Activated naive CD4-positive, alpha-beta T cell treated with anti-CD3 and anti-CD28 coated beads, Interleukin-2, amount 50 U/mL, for 16 hours (primary cell): ENCODE results near the gene AHDC1.
"Not testable (repeated sequence)": the region's sequence is repeated elsewhere in the genome, so short reads cannot be mapped to it uniquely, and the experiment has no call there.

Source experiments
- DNase-seq: peaks from one replicate; pipeline ENCODE4 v3.0.0-alpha.2; 2020

Gene AHDC1, protein sequence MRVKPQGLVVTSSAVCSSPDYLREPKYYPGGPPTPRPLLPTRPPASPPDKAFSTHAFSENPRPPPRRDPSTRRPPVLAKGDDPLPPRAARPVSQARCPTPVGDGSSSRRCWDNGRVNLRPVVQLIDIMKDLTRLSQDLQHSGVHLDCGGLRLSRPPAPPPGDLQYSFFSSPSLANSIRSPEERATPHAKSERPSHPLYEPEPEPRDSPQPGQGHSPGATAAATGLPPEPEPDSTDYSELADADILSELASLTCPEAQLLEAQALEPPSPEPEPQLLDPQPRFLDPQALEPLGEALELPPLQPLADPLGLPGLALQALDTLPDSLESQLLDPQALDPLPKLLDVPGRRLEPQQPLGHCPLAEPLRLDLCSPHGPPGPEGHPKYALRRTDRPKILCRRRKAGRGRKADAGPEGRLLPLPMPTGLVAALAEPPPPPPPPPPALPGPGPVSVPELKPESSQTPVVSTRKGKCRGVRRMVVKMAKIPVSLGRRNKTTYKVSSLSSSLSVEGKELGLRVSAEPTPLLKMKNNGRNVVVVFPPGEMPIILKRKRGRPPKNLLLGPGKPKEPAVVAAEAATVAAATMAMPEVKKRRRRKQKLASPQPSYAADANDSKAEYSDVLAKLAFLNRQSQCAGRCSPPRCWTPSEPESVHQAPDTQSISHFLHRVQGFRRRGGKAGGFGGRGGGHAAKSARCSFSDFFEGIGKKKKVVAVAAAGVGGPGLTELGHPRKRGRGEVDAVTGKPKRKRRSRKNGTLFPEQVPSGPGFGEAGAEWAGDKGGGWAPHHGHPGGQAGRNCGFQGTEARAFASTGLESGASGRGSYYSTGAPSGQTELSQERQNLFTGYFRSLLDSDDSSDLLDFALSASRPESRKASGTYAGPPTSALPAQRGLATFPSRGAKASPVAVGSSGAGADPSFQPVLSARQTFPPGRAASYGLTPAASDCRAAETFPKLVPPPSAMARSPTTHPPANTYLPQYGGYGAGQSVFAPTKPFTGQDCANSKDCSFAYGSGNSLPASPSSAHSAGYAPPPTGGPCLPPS (N-terminal part only)

DNA sequence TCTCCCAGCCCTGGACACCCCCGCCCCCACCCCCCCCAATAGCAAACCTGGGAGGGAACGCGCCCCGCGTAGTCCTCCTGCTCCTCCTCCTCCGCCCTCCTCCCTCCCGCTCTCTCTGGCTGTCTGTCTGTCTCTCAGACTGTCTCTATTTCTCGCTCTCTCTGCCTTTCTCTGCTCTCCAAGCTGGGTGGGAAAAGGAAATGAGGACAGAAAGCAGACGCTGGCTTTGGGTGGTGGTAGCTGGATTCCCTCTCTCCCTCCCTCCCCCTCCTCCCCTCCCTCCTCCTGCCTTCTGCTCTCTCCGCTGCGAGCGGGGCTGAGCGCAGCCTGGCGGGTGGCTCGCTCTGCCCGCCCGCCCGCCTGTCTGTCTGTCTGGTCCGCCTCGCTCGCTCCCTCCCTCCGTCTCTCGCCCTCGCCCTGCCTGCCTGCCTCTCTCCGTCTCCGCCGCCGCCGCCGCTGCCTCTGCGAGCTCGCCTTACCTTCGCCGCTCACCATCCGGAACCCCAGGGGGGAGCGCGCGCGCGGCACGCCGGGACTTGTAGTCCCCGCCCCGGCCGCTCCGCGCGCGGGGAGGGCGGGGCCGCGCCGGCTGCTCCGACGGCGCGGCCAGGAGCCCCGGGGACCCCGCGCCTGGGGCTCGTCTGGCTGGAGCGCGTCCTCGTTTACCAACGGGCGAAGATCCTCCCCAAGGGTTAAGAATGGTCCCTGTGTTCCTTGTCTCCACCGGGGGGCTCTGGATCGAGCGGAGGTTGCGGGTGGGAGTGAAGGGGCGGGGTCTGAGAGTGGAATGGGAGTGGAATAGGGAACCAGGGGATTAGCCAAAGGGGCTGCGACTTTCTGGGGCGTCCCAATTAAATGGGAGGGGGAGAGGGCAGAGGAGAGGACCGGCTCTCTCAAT, at the start of gene AHDC1:
AHDC1 (minus strand) TSS at position 464 of the 898 bp plus-strand sequence. CDS start 52,029 bp downstream, outside the sequence.
- peak; percentile 91 for DNase-seq

DNA sequence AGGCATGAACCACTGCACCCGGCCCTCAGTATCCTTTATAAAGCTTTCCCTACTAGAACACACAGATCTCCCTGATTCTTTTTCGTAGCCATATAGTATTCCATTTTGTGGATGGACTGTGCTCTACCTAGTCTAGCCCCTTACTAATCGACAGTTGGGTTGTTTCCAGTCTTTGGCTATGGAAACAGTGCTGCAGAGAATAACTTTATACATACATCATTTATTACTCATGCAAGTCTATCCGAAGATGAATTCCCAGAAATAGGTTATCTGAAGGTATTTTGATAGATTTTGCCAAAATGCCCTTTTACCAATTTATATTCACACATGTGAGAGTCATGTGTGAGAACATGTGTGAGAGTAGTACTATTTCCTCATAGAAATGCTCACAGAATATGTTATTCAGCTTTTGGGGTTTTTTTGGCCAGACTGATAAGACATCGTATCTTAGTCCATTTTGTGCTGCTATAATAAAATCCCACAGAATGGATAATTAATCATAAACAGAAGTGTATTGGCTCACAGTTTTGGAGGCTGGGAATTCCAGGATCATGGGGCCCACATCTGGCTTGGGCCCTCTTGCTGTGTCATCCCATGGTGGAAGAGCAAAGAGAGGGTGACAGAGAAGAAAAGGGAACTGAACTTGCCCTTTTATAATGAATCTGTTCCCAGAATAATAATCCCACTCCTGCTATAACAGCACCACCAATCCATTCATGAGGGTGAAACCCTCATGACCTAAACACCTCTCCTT, 48.3 kb upstream of the AHDC1 start:
- no peak for DNase-seq

DNA sequence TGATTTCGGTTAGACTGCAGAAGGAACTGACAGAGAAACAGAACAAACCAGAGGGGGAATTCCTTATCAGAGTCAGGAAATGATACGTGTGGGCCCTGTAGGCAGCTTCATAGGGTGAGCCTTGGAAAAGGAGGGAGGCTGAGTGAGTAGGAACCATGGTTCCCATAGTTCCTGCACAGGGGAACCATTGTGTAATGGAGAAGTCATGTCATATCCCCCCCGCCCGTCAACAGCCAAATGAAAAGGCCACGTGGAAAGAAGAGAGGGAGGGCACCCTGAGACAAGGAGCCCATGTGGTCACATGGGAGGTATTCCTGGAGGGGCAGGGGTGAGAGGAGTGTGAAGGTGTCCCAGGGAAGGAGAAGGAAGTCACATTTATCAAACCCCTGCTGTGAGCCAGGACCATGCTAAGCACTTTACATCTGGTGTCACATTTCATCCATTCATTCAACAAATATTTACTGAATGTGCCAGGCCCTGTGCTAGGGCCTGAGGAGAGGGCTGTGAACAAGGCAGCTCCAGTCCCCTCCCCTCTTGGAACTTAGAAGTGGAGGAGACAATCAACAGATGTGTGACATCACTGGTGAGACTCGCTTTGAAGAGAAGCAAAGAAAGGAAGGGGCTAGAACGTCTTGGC, 46.7 kb upstream of the AHDC1 start:
- no peak for DNase-seq

DNA sequence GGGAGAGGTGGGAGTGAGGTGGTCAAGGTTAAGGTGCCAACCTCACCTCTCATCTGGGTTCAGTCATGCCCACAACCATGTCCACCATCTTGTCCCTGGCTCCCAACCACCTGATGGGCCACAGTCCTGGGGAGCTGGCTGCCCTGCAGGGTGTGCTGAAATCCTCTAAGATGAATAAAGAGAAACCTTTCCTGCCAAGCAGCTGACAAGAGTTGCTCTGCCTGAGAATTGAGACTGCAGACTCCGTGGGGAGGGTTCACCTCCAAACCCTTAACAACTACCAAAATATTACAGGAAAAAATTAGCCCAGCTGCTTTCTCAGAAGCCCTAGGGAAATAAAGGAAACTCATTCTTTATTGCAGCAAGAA, 46.2 kb upstream of the AHDC1 start:
- DNase-seq = no peak

DNA sequence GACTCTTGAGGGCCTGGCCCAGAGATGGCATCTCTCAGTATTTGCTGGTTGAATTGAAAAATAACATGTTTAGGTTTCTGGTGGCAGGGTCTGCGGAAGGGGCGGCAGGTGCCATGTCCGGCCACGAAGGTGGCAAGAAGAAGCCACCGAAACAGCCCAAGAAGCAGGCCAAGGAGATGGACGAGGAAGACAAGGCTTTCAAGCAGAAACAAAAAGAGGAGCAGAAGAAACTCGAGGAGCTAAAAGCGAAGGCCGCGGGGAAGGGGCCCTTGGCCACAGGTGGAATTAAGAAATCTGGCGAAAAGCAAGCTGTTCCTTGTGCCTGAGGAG, 45.3 kb upstream of the AHDC1 start:
- no peak for DNase-seq

DNA sequence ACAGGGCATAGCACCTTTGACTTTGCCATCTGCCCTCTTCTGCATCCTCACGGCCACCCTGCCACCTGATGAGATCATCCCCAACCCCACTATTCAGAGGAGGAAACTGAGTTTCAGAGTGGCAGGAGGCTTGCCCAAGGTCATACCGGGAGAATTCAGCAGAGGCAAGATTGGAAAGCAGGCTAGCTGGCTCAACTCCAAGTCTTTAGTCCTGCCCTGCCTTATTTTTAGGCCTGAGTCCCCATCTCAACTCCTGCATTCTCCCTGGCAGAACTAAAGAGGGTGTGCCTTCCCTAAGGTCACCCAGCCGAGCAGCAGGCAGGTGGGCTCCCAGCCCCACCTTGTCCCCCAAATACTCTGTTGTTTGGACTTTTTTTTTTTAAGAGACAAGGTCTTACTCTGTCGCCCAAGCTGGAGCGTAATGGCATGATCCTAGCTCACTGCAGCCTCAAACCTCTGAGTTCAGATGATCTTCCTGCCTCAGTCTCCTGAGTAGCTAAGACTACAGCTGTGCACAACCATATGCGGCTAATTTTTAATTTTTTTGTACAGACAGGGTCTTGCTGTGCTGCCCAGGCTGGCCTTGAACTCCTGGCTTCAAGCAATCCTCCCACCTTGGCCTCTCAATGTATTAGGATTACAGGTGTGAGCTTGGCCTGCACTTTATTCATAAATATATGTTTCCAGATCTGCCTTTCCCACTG, 44.8 kb upstream of the AHDC1 start:
- DNase-seq = no peak

DNA sequence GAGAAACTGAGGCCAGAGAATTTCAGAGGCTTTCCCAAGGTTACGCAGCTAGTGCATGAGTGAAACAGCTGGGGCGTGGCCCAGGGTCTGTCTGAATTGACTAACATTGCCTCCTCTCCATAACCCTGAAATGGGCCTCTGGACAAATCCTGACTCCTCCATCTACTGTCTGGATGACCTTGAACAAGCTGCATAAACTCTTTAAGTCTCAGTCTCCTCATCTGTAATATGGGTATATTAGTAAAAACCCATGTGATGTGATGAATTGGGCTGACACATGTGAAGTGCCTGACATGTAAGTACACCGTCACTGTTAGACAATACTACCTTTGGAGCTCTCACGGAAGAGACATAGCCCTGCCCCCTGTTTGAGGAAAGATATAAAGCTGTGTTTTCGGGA, 43.4 kb upstream of the AHDC1 start:
- no peak for DNase-seq

DNA sequence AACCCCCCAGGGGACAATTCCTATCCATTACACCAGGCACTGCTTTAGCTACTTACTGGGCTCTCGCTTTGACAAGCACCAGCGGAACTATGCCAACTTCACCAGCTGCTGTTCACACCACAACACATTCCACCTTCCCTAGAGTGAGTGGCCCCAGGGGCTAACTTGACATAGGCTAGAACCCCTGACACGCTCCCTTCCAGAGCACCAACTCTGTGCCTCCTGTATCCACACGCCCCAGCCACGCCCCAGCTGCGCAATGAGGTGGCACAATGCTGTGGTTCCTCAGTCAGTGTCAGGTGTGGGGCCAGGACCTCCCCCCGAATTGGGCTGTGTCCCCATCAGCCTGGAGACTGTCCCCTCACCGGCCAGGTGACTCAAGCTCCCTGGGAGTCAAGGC, 42.7 kb upstream of the AHDC1 start:
- DNase-seq = no peak

DNA sequence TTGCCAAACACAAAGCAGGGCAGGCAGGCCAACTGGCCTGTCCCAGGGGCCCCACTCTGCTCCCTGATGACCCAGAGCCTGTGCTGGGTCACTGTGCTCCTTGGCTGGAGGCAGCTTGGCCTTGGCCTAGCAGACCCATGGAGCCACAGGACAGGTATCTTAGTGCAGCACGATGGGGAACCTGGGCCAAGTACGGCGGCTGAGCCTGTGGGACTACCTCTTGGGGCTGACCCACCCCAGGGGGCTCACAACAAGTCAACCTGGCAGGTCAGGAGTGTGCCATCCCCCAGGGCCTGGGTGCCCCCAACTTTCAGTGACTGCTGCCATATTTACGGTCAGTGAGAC, 41.1 kb upstream of the AHDC1 start:
- DNase-seq = no peak

DNA sequence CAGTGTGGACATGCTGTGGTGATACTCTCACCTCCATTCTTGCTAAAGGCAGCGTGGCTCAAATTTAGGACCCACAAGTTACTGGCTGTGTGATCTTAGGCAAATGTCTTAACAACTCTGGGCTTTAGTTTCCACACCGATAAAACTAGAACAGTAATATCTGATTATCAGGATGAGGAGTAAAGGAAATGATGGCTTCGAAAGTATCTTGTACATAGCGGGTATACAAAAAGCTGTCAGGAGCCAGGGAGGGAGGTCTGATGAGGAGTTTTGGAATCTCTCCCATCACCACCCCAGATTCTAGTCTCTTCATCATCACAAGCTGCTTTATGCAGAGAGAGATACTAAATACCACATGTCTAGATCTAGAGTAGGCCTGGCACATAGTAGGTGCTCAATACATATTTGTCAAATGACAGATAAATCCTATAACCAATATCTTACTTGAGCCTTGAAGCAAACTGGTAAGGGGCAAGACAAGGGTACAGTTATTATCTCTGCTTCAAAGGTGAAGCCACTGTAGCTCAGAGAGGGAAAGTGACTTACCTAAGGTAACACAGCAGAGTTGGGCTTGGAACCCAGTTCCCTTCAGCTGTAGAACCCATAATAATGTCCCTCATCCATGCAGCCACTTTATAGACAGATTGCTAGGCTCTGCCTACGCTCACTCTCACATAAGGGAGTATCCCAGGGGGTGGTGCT, 40.6 kb upstream of the AHDC1 start:
- DNase-seq = no peak

DNA sequence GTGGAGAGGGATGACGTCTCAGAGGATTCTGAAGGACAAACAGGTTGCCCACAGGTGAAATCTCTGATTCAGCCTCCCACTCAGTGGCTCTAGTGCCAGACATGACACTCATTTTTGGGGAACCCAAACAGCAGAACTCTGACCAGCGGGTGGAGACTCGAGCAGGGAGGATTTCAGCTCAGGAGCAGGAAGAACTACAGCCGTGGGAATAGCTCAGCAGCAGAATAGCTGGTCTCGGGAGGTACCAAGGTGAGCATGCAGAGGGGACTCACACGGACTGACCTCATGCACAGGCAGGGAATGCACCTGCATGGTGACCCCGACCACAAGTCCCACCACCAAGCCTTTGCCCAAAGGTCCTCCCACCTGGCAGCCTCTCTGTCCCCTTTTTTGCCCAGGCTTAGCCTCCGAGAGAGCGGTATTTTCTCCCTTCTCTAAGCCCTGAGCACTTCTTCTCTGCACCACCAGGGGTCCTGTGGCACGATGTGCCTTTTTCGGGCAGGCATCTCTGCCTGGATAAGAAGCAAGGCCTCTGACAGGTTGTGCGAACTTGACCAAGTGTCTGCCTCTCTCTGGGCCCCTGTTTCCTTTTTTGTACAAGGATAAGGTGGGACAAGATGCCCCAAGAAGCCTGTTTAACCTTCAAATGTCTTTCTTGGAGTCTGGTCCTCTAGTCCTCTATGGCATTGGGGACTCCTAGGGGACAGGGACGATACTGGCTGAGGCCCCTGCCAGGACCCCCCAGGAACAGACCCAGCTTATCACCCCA, 39.8 kb upstream of the AHDC1 start:
- peak; percentile 73 for DNase-seq

DNA sequence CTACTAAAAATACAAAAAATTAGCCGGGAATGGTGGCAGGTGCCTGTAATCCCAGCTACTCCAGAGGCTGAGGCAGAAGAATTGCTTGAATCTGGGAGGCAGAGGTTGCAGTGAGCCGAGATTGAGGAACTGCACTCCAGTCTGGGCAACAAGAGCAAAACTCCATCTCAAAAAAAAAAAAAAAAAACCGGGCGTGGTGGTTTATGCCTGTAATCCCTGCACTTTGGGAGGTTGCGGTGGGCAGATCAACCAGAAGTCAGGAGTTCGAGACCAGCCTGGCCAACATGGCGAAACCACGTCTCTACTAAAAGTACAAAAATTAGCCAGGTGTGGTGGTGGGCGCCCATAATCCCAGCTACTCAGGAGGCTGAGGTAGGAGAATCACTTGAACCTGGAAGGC, 36.6 kb upstream of the AHDC1 start:
- DNase-seq = not testable (repeated sequence)

DNA sequence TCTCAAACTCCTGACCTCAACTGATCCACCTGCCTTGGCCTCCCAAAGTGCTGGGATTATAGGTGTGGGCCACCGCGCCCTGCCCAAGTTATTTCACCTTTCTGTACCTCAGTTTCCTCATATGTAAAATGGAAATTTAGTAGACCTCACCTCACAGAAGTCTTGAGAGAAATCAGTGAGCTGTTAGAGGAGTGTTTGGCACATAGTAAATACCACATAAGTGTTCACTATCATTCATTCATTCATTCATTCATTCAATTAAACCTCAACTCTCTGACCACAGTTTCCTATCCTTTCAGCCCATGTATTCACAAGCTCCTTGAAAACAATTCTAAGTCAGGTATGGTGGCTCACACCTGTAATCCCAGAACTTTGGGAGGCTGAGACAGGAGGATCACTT, 34.9 kb upstream of the AHDC1 start:
- no peak for DNase-seq

DNA sequence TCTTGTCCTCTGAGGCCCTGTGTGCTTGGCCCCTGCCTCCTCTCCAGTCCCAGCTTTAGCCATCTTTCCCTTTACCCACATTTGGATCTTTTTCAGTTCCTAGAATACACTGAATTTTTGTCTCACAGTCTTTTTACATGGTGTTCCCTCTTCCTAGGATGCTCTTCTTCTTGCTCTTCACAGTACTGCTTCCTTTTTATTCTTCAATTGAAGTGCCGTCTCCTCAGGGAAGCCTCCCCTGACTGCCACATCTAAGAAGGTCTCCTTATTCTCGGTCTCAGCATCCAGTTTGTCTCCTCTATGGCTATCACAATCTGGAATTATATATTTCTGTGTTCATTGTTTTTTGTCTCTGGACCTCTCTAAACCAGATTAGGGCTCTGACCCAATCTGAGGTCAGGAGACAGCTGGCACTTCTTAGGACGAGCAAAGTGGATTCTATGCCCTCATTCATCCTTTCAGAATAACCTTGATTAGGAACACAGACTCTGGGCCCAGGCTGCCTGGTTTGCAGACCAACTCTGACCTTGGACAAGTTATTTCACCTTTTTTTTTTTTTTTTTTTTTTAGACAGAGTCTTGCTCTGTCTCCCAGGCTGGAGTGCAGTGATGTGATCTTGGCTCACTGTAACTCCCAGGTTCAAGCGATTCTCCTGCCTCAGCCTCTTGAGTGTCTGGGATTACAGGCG, 34.2 kb upstream of the AHDC1 start:
- no peak for DNase-seq

DNA sequence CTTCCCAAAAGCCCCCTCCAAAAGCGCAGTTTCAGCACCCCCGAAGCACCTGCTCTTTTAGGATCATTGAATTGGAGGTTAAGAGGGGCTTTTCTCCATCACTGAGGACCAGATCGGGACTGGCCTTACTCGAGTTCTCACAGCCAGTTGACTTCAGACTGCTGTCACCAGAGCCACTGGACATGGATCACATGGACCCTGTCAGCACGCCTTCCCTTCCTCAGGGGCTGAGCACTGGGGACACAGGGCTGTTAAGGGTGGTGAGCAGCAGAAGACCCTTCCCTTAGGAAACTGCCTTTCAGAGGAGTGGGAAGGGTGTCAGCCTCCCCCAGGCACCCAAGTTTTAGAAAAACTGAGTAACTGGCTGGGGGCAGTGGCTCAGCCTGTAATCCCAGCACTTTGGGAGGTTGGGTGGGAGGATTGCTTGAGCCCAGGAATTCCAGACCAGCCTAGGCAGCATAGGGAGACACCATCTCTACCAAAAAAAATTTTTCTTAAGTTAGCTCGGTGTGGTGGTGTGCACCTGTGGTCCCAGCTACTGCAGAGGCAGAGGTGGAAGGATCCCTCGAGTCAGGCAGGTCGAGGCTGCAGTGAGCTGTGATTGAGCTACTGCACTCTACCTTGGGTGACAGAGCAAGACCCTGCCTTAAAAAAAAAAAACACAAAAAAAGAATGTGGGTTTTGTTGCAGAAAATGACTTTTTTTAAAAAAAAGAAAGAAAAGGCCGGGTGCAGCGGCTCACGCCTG, 31.6 kb upstream of the AHDC1 start:
- DNase-seq = no peak

DNA sequence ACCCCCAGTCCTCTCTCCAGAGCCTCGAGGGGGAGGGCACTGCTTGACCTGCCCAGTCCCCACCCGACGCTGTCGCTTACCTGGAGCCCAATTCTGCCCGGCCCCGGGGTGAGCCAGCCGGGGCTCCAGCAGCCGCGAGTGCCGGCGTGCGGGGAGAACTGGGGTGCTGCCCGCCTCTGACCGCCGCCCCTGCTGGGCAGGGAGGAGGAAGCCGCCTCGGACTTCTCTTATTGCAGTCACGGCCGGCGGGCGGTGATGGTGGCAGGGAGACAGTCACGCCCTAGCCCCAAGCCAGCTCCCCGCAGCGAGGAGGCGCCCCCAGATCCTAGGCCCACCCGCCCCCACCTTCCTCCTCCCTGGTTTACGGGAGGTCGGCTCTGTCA, 31.0 kb upstream of the AHDC1 start, which contains the start of gene FGR:
FGR (minus strand) TSS at position 201 of the 383 bp plus-strand sequence. CDS start 11,269 bp downstream, outside the sequence.
- no peak for DNase-seq

DNA sequence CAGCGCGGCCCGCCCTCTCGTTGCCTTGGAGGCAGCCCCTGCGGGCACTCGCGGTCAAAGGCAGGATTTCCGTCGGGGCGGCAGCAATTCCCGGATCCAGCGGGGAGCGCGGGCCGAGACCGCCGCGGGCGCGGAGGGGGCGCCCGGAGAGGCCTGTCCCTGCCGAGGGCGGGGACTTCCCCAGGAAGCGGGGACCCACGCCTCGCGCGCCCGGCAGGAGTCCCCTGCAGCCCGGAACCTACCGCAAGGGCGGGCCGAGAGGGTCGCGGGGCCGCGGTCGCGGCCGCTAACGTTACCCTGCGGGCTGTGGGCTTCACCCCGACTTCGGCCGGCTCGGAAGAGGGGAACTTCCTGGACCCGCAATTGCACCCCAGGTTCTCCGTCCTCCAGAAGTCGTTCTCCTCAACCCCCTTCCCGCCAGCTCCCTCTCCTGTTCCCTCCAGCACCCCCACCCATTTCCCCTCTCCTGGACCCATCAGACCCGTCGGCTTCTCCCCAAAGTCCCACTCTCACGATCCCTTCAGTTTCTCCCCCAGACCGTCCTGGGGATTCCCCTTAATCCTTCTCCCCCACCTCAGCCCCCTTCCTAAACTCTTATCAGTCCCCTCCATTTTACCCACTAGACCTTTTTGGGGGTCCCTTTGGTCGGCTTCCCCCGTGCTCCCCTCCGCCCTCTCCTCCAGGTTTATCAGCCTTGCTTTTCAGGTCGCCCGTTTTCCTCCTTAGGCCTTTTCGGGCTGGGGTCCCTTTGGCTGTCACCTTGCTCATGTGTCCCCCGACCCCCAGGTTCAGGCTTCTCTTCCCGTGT, 30.4 kb upstream of the AHDC1 start:
- DNase-seq = peak; percentile 44
